HCT116 (cell line): ENCODE results near the gene C14orf93. TPM values are rescaled to one million over a fixed set of nuclear protein-coding genes. Genes with fewer than 3 reads are reported as not detected.

ENCODE experiments used
- ATAC-seq: fragments of 200-7000 bp; cut with Tn5 transposase; 2 replicates; pipeline ENCODE4 v1.9.1; 2020; ENCODE audit warnings: mild to moderate bottlenecking, moderate library complexity
- BruUV-seq: library from RNA; stranded (reverse); fragments of 400-500 nt; replicated peaks from 2 replicates; lab custom pipeline; 2021; lab: Mats Ljungman, UMichigan
- CTCF ChIA-PET: fragments of 300-600 bp; sonication (Branson Sonifier 250); formaldehyde crosslinking; loops from one replicate; lab custom pipeline; 2021; ENCODE audit warnings: antibody characterized with exemption; lab: Charles Lee
- POLR2A ChIA-PET: fragments of 300-600, 350-600 bp; sonication (Branson Sonifier 250); formaldehyde crosslinking; loops from one replicate; lab custom pipeline; 2021; ENCODE audit warnings: antibody characterized with exemption; lab: Charles Lee
- RAD21 ChIA-PET, 2 experiments: fragments of 300-600 bp; sonication (Branson Sonifier 250); formaldehyde crosslinking; loops; one replicate each; lab custom pipeline; 2023; ENCODE audit warnings: low total read pairs in 2 of 2; ENCODE audit not compliant: uncharacterized antibody in 2 of 2, unreplicated experiment in 2 of 2, low non-redundant PET in 1 of 2; lab: Charles Lee
- DNase-seq: peaks from one replicate; pipeline ENCODE4 v3.0.0-alpha.2; 2010; ENCODE audit warnings: low read depth, low spot score
- H2AFZ ChIP-seq: fragments of 200-600 bp; shearing (Covaris generic), sonication (generic); 2 replicates; pipeline ENCODE4 v1.6.1; 2017; ENCODE audit warnings: low read depth, mixed run types, mixed read lengths, antibody characterized with exemption, low read length; ENCODE audit not compliant: poor library complexity, severe bottlenecking
- H3K27ac ChIP-seq: 2 replicates; pipeline ENCODE4 v1.5.1; 2012; ENCODE audit warnings: low read depth, low read length
- H3K27me3 ChIP-seq: fragments of 200-600 bp; sonication (generic); 2 replicates; pipeline ENCODE4 v1.6.1; 2016; ENCODE audit warnings: mixed run types, low read length, mixed read lengths; ENCODE audit not compliant: insufficient read depth
- H3K36me3 ChIP-seq, 2 experiments: fragments of 200-500 bp in 1 of 2; fragments of 200-600 bp in 1 of 2; sonication (Bioruptor generic) in 1 of 2; sonication (generic) in 1 of 2; 2 replicates each; pipeline versions ENCODE4 v1.5.1 to v1.6.1; 2014 to 2016; ENCODE audit warnings: low read length in 2 of 2, inconsistent platforms in 1 of 2, mixed read lengths in 1 of 2, mixed run types in 1 of 2; ENCODE audit not compliant: insufficient read depth in 2 of 2, control insufficient read depth in 1 of 2
- H3K4me1 ChIP-seq, 2 experiments: fragments of 200-600 bp in 1 of 2; sonication (generic) in 1 of 2; 2 replicates each; pipeline versions ENCODE4 v1.5.1 to v1.6.1; 2012 to 2017; ENCODE audit warnings: low read length in 2 of 2, inconsistent platforms in 1 of 2, mild to moderate bottlenecking in 1 of 2, mixed read lengths in 1 of 2, mixed run types in 1 of 2, moderate library complexity in 1 of 2; ENCODE audit not compliant: insufficient read depth in 2 of 2, control insufficient read depth in 1 of 2
- H3K4me2 ChIP-seq: fragments of 200-600 bp; sonication (generic); 2 replicates; pipeline ENCODE4 v1.6.1; 2017; ENCODE audit warnings: mixed run types, low read length, mixed read lengths
- H3K4me3 ChIP-seq, 2 experiments: fragments of 200-600 bp in 1 of 2; sonication (generic) in 1 of 2; replicated peaks in 1 of 2; 2 replicates each; pipeline ENCODE4 v1.5.1; 2011 to 2016; ENCODE audit warnings: low read length in 2 of 2, control low read depth in 1 of 2, low read depth in 1 of 2, mild to moderate bottlenecking in 1 of 2, mixed read lengths in 1 of 2, mixed run types in 1 of 2
- H3K79me2 ChIP-seq: fragments of 200-600 bp; sonication (generic); 2 replicates; pipeline ENCODE4 v1.6.1; 2017; ENCODE audit warnings: mild to moderate bottlenecking, mixed run types, low read length, moderate library complexity, mixed read lengths; ENCODE audit not compliant: insufficient read depth
- H3K9ac ChIP-seq: fragments of 200-600 bp; sonication (generic); 2 replicates; pipeline ENCODE4 v1.6.1; 2016; ENCODE audit warnings: low read length, mixed read lengths
- H3K9me2 ChIP-seq: fragments of 200-600 bp; sonication (generic), shearing (Covaris generic); 2 replicates; pipeline ENCODE4 v1.6.1; 2017; ENCODE audit warnings: mixed run types, mild to moderate bottlenecking, moderate library complexity; ENCODE audit not compliant: insufficient read depth
- H3K9me3 ChIP-seq, 2 experiments: fragments of 200-500 bp in 1 of 2; fragments of 200-600 bp in 1 of 2; sonication (Bioruptor generic) in 1 of 2; sonication (generic) in 1 of 2; 2 replicates each; pipeline ENCODE4 v1.6.1; 2014 to 2017; ENCODE audit warnings: low read length in 2 of 2, mixed read lengths in 2 of 2, inconsistent platforms in 1 of 2, low read depth in 1 of 2, mild to moderate bottlenecking in 1 of 2, mixed run types in 1 of 2, moderate library complexity in 1 of 2; ENCODE audit not compliant: control insufficient read depth in 1 of 2, insufficient read depth in 1 of 2
- H4K20me1 ChIP-seq: fragments of 200-600 bp; sonication (generic), shearing (Covaris generic); 2 replicates; pipeline ENCODE4 v1.6.1; 2017; ENCODE audit warnings: mixed run types, mild to moderate bottlenecking, moderate library complexity; ENCODE audit not compliant: insufficient read depth
- CEBPB ChIP-seq: IDR thresholded peaks from 2 replicates; pipeline ENCODE4 v1.6.1; 2012; ENCODE audit warnings: low read depth
- EZH2 ChIP-seq: fragments of 200-600 bp; sonication (generic); IDR thresholded peaks from 2 replicates; pipeline ENCODE4 v1.6.1; 2017; ENCODE audit warnings: antibody characterized with exemption, mixed run types
- EZH2phosphoT487 ChIP-seq: fragments of 200-600 bp; IDR thresholded peaks from 2 replicates; pipeline ENCODE4 v1.6.1; 2018; ENCODE audit warnings: antibody characterized with exemption, borderline replicate concordance
- FOSL1 ChIP-seq: IDR thresholded peaks from 2 replicates; pipeline ENCODE4 v1.6.1; 2012; ENCODE audit warnings: low read depth
- intact Hi-C: fragments of 100-400 bp; cut with micrococcal nuclease; formaldehyde crosslinking; loops from 2 replicates; pipeline ENCODE4 v1.10.0; 2022
- total RNA-seq: library from RNA; stranded (reverse); gene quantifications from one replicate; pipeline ENCODE4 v1.2.1, GENCODE V29; 2021; ENCODE audit not compliant: unreplicated experiment
- TF ChIP-seq, protein P1 (sequence below), 3 experiments: fragments of 200-600 bp in 1 of 3; sonication (generic) in 1 of 3; IDR thresholded peaks in 2 of 3; conservative IDR thresholded peaks in 1 of 3; 2 replicates each; pipeline ENCODE4 v1.5.1; 2012 to 2017; ENCODE audit warnings: low read depth in 2 of 3, low read length in 2 of 3, antibody characterized with exemption in 1 of 3, borderline replicate concordance in 1 of 3, control low read depth in 1 of 3, mild to moderate bottlenecking in 1 of 3, mixed read lengths in 1 of 3, mixed run types in 1 of 3, moderate library complexity in 1 of 3; ENCODE audit not compliant: insufficient read depth in 1 of 3
- TF ChIP-seq, protein P2 (sequence below): IDR thresholded peaks from 2 replicates; pipeline ENCODE4 v1.6.1; 2012

C14orf93 gene
- total RNA-seq, 1 experiment from 2014 or later: 13.7 TPM

DNA sequence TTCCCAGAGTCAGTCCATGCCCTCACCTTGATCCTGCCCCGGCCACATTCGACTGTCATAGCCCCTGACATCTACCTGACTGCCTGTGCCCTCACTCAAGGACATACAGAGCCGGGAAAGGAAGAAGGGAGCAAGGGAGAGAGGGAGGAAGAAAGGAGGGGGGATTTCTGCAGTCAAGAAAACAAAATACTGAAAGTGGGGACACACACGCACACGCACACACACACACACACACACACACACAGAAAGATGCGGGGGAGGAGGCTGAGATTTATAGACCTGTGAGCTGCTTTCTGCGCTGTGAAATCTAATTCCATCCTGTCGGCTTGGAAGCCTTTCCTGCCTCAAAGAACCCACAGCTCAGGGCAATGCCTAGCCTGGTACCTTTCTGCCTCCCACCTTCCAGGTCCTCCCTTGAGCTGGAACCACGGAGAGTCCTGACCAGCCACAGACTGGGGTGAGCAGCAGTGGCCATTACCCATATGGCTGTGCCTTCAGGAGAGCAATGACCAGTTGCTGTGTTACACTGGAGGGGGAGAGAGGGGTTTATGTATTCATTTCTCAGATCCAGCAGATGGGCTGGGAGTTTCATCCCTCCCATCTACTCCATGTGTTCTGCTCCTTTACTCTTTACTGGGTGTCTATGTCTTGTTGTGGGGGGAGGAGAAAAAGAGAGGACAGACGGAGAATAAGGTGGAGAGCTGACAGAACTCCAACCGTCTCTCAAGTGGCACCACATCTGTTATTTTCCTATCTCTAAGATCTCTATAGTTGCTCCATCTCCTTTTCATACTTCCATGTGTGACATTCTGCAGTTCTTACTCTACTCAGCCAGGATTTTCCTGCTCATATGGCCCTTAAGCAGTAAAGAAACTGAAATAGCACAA, 12.9 kb downstream of the C14orf93 start:
- no peak for ATAC-seq
- no peak for DNase-seq
- ChIA-PET CTCF (interaction anchor here (1.2 to 3.9 kb wide), 4 partner anchors 11 to 112 kb away, joined by 5 to 59 read pairs (median 22); partner anchors contain the start of gene CDH24), RAD21 (no interaction called here), POLR2A (no interaction called here)
- H2AFZ ChIP-seq: no peak overlapping the region
- H3K4me2 ChIP-seq: no peak overlapping the region
- no peak overlapping the region for H3K27ac ChIP-seq
- H3K9ac ChIP-seq: no peak overlapping the region
- no TSS peak for BruUV-seq
- no peak overlapping the region for H3K4me3 ChIP-seq
- H3K9me2 ChIP-seq: no peaks in the 10 kb centered on the region
- TF ChIP-seq EZH2 (no peak), FOSL1 (no peak), CEBPB (no peak), EZH2phosphoT487 (no peak)
- TF ChIP-seq, protein P1, sequence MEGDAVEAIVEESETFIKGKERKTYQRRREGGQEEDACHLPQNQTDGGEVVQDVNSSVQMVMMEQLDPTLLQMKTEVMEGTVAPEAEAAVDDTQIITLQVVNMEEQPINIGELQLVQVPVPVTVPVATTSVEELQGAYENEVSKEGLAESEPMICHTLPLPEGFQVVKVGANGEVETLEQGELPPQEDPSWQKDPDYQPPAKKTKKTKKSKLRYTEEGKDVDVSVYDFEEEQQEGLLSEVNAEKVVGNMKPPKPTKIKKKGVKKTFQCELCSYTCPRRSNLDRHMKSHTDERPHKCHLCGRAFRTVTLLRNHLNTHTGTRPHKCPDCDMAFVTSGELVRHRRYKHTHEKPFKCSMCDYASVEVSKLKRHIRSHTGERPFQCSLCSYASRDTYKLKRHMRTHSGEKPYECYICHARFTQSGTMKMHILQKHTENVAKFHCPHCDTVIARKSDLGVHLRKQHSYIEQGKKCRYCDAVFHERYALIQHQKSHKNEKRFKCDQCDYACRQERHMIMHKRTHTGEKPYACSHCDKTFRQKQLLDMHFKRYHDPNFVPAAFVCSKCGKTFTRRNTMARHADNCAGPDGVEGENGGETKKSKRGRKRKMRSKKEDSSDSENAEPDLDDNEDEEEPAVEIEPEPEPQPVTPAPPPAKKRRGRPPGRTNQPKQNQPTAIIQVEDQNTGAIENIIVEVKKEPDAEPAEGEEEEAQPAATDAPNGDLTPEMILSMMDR (IDR thresholded peaks at IDR 0.05 in 2 of 3, conservative IDR thresholded peaks at IDR 0.05 in 1 of 3; ENCODE audit: borderline replicate concordance in 1 of 3, insufficient read depth in 1 of 3, low read depth in 2 of 3, low read length in 2 of 3): no peak
- TF ChIP-seq, protein P2, sequence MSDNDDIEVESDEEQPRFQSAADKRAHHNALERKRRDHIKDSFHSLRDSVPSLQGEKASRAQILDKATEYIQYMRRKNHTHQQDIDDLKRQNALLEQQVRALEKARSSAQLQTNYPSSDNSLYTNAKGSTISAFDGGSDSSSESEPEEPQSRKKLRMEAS: no peak
- H3K27me3 ChIP-seq: no peaks in the 10 kb centered on the region
- H3K4me1 ChIP-seq: peaks cover 4 to 8% of the 10 kb centered on the region in 2 experiments; a peak in 3 of 4 replicates
- H3K36me3 ChIP-seq: no peaks in the 10 kb centered on the region
- H3K9me3 ChIP-seq: no peaks in the 10 kb centered on the region
- H4K20me1 ChIP-seq: no peaks in the 10 kb centered on the region
- H3K79me2 ChIP-seq: no peaks in the 10 kb centered on the region
- intact Hi-C loops: no loop called here
